HepG2 (cell line): ENCODE measurements around the gene CXCR5. TPM values are rescaled to one million over a fixed set of nuclear protein-coding genes. Genes with fewer than 3 reads are reported as not detected.

Experiments
- AGO1 ChIP-seq: fragments of 200-400 bp; formaldehyde crosslinking; IDR thresholded peaks from 2 replicates; pipeline ENCODE4 v1.6.1; 2017; ENCODE audit warnings: mild to moderate bottlenecking, low read depth, low read length, moderate library complexity; ENCODE audit not compliant: poor library complexity, severe bottlenecking
- EZH2 ChIP-seq: conservative IDR thresholded peaks from 2 replicates; pipeline ENCODE4 v1.6.1; 2012; ENCODE audit warnings: mild to moderate bottlenecking, low read depth, low read length, moderate library complexity
- MYC ChIP-seq: sonication (generic); formaldehyde crosslinking; IDR thresholded peaks from 2 replicates; pipeline ENCODE4 v1.9.0; 2021; ENCODE audit warnings: missing genetic modification reagents, borderline replicate concordance
- PHF5A ChIP-seq: IDR thresholded peaks from one replicate; pipeline ENCODE4 v1.6.1; 2018; ENCODE audit warnings: low read depth, missing genetic modification reagents; ENCODE audit not compliant: unreplicated experiment
- POLR2AphosphoS2 ChIP-seq: IDR thresholded peaks from 2 replicates; pipeline ENCODE4 v1.6.1; 2011; ENCODE audit warnings: low read depth, low read length, improper control_type of control experiment
- SIN3A ChIP-seq: IDR thresholded peaks from 2 replicates; pipeline ENCODE4 v1.6.1; 2011; ENCODE audit warnings: low read depth, mild to moderate bottlenecking, control low read depth, low read length, borderline replicate concordance
- SMC3 ChIP-seq: IDR thresholded peaks from 2 replicates; pipeline ENCODE4 v1.6.1; 2011; ENCODE audit warnings: low read length, improper control_type of control experiment
- ZNF20 ChIP-seq: sonication (generic); formaldehyde crosslinking; IDR thresholded peaks from 2 replicates; pipeline ENCODE4 v1.4.0; 2020; ENCODE audit warnings: mild to moderate bottlenecking, moderate library complexity, missing genetic modification reagents
- ZNF326 ChIP-seq: sonication (generic); formaldehyde crosslinking; IDR thresholded peaks from 2 replicates; pipeline ENCODE4 v1.4.0; 2020; ENCODE audit warnings: missing genetic modification reagents, borderline replicate concordance
- ZNF44 ChIP-seq: sonication (generic); formaldehyde crosslinking; IDR thresholded peaks from 2 replicates; pipeline ENCODE4 v1.5.1; 2020; ENCODE audit warnings: mild to moderate bottlenecking, missing genetic modification reagents
- ZNF570 ChIP-seq: sonication (generic); formaldehyde crosslinking; IDR thresholded peaks from 2 replicates; pipeline ENCODE4 v1.4.0; 2020; ENCODE audit warnings: mild to moderate bottlenecking, missing genetic modification reagents, borderline replicate concordance
- ZNF614 ChIP-seq: IDR thresholded peaks from 2 replicates; pipeline ENCODE4 v1.6.1; 2018; ENCODE audit warnings: missing biosample characterization, missing genetic modification reagents, inconsistent platforms, borderline replicate concordance
- ZNF629 ChIP-seq: sonication (generic); formaldehyde crosslinking; conservative IDR thresholded peaks from 2 replicates; pipeline ENCODE4 v1.5.0; 2020; ENCODE audit warnings: missing genetic modification reagents
- ZNF652 ChIP-seq: IDR thresholded peaks from 2 replicates; pipeline ENCODE4 v1.6.1; 2016; ENCODE audit warnings: low read depth, borderline replicate concordance
- ZNF746 ChIP-seq: sonication (generic); formaldehyde crosslinking; IDR thresholded peaks from 2 replicates; pipeline ENCODE4 v1.8.0; 2022; ENCODE audit warnings: mild to moderate bottlenecking, missing genetic modification reagents
- ZNF878 ChIP-seq: sonication (generic); formaldehyde crosslinking; IDR thresholded peaks from 2 replicates; pipeline ENCODE4 v1.8.1; 2023; ENCODE audit warnings: mild to moderate bottlenecking, missing genetic modification reagents, moderate library complexity
- ZSCAN30 ChIP-seq: sonication (generic); formaldehyde crosslinking; IDR thresholded peaks from 2 replicates; pipeline ENCODE4 v1.5.0; 2020; ENCODE audit warnings: mild to moderate bottlenecking, missing genetic modification reagents
- polyA plus RNA-seq, 8 experiments: library from polyadenylated mRNA; depleted of rRNA in 3 of 8; stranded (reverse) in 7 of 8; unstranded in 1 of 8; fragments of >200 nt; fragmentation: Illumina TruSeq in 4 of 8; extraction: Trizol in 4 of 8; gene quantifications; 2 replicates each; pipeline versions ENCODE4 v1.2.1 to v1.2.3, GENCODE V29; 2011 to 2016; ENCODE audit warnings: low read depth in 4 of 8, missing spikeins in 1 of 8, mixed read lengths in 1 of 8; ENCODE audit not compliant: insufficient read depth in 1 of 8
- total RNA-seq, 5 experiments: library from RNA; depleted of rRNA; stranded (reverse); fragments of >200 nt; fragmentation: Illumina TruSeq; extraction: Trizol; gene quantifications; 2 replicates each; pipeline ENCODE4 v1.2.3, GENCODE V29; 2016; ENCODE audit warnings: low read depth in 1 of 5
- TF ChIP-seq, protein P1 (sequence below): sonication (generic); formaldehyde crosslinking; IDR thresholded peaks from 2 replicates; pipeline ENCODE4 v1.8.1; 2022; ENCODE audit warnings: mild to moderate bottlenecking, missing genetic modification reagents
- TF ChIP-seq, protein P2 (sequence below): sonication (generic); formaldehyde crosslinking; IDR thresholded peaks from 2 replicates; pipeline ENCODE4 v1.4.0; 2020; ENCODE audit warnings: mild to moderate bottlenecking, missing genetic modification reagents, borderline replicate concordance
- TF ChIP-seq, protein P3 (sequence below): sonication (generic); formaldehyde crosslinking; IDR thresholded peaks from 2 replicates; pipeline ENCODE4 v1.9.0; 2021; ENCODE audit warnings: missing genetic modification reagents, mild to moderate bottlenecking, borderline replicate concordance
- TF ChIP-seq, protein P4 (sequence below): sonication (generic); formaldehyde crosslinking; IDR thresholded peaks from 2 replicates; pipeline ENCODE4 v1.4.0; 2020; ENCODE audit warnings: low read depth, mild to moderate bottlenecking, missing genetic modification reagents

The CXCR5 gene
- total and polyA plus RNA-seq, 2 of the 13 experiments (the other 11 are each of a cell fraction or from before 2014, with no cell fraction given) = not detected

DNA sequence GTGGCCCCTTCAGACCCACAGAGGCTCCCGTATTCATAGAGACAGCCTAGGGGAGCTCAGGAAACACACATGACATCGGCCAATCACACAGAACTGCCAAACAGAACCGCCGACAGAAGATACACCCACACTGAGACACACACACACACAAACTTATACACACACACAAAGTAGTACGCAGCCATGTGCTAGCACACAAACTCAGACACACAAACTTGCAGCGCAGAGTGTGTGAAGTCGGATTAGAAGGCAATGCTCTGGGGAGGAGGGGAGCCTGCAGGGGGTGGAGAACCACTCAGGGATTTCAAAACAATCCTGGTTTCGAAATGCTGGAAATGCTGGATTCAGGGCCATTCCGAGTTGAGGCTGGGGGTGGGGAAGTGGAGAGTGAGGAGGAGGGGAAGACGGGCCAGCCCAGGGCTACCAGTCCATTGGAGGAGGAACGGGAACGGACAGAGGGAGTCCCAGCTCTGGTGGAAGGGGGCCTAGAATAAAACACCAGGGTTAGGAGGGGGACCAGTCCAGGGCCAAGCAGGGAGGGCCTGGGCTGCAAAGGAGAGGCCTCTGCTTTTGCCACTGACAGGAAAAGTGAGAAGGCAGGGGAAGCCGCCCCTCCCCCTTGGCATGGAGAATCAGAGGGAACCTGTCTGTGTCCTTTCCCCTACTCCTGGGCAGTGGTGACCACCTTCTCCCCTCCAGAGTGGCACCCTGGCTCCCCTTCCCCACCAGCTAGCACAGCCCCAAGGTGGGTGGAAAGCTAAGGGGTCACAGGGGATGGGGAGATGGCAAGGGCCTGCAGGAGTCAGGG lies 37.6 kb downstream of the CXCR5 start (continued):
- no peak for TF ChIP-seq ZNF629 (CRISPR knock-in tag)
- peak; percentile 94 for TF ChIP-seq ZNF746 (CRISPR knock-in tag)
- no peak for TF ChIP-seq AGO1
- peak; percentile 92; the same call in 1 of the 2 replicates for TF ChIP-seq ZNF614 (CRISPR knock-in tag)
- no peak; the same call in 1 of the 2 replicates for TF ChIP-seq SMC3
- TF ChIP-seq, protein P1, sequence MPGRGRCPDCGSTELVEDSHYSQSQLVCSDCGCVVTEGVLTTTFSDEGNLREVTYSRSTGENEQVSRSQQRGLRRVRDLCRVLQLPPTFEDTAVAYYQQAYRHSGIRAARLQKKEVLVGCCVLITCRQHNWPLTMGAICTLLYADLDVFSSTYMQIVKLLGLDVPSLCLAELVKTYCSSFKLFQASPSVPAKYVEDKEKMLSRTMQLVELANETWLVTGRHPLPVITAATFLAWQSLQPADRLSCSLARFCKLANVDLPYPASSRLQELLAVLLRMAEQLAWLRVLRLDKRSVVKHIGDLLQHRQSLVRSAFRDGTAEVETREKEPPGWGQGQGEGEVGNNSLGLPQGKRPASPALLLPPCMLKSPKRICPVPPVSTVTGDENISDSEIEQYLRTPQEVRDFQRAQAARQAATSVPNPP = no peak
- TF ChIP-seq, protein P2, sequence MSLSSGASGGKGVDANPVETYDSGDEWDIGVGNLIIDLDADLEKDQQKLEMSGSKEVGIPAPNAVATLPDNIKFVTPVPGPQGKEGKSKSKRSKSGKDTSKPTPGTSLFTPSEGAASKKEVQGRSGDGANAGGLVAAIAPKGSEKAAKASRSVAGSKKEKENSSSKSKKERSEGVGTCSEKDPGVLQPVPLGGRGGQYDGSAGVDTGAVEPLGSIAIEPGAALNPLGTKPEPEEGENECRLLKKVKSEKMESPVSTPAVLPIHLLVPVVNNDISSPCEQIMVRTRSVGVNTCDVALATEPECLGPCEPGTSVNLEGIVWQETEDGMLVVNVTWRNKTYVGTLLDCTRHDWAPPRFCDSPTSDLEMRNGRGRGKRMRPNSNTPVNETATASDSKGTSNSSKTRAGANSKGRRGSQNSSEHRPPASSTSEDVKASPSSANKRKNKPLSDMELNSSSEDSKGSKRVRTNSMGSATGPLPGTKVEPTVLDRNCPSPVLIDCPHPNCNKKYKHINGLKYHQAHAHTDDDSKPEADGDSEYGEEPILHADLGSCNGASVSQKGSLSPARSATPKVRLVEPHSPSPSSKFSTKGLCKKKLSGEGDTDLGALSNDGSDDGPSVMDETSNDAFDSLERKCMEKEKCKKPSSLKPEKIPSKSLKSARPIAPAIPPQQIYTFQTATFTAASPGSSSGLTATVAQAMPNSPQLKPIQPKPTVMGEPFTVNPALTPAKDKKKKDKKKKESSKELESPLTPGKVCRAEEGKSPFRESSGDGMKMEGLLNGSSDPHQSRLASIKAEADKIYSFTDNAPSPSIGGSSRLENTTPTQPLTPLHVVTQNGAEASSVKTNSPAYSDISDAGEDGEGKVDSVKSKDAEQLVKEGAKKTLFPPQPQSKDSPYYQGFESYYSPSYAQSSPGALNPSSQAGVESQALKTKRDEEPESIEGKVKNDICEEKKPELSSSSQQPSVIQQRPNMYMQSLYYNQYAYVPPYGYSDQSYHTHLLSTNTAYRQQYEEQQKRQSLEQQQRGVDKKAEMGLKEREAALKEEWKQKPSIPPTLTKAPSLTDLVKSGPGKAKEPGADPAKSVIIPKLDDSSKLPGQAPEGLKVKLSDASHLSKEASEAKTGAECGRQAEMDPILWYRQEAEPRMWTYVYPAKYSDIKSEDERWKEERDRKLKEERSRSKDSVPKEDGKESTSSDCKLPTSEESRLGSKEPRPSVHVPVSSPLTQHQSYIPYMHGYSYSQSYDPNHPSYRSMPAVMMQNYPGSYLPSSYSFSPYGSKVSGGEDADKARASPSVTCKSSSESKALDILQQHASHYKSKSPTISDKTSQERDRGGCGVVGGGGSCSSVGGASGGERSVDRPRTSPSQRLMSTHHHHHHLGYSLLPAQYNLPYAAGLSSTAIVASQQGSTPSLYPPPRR (CRISPR knock-in tag) = peak; percentile 66; the same call in 1 of the 2 replicates
- no peak for TF ChIP-seq PHF5A
- TF ChIP-seq MYC (CRISPR knock-in tag) = no peak; the same call in 1 of the 2 replicates
- no peak for TF ChIP-seq EZH2
- no peak for TF ChIP-seq ZSCAN30 (CRISPR knock-in tag)
- TF ChIP-seq, protein P3, sequence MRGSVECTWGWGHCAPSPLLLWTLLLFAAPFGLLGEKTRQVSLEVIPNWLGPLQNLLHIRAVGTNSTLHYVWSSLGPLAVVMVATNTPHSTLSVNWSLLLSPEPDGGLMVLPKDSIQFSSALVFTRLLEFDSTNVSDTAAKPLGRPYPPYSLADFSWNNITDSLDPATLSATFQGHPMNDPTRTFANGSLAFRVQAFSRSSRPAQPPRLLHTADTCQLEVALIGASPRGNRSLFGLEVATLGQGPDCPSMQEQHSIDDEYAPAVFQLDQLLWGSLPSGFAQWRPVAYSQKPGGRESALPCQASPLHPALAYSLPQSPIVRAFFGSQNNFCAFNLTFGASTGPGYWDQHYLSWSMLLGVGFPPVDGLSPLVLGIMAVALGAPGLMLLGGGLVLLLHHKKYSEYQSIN (CRISPR knock-in tag) = no peak
- TF ChIP-seq ZNF570 (CRISPR knock-in tag) = no peak
- TF ChIP-seq, protein P4, sequence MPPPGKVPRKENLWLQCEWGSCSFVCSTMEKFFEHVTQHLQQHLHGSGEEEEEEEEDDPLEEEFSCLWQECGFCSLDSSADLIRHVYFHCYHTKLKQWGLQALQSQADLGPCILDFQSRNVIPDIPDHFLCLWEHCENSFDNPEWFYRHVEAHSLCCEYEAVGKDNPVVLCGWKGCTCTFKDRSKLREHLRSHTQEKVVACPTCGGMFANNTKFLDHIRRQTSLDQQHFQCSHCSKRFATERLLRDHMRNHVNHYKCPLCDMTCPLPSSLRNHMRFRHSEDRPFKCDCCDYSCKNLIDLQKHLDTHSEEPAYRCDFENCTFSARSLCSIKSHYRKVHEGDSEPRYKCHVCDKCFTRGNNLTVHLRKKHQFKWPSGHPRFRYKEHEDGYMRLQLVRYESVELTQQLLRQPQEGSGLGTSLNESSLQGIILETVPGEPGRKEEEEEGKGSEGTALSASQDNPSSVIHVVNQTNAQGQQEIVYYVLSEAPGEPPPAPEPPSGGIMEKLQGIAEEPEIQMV = no peak
- TF ChIP-seq ZNF44 (CRISPR knock-in tag) = no peak
- 0 out of 2 replicates have a peak, but pooled peaks have one; percentile 20 for TF ChIP-seq SIN3A
- no peak for TF ChIP-seq ZNF20 (CRISPR knock-in tag)
- no peak for TF ChIP-seq ZNF326 (CRISPR knock-in tag)
- no peak for TF ChIP-seq POLR2AphosphoS2
- TF ChIP-seq ZNF652 (CRISPR knock-in tag) = peak; percentile 55; the same call in 1 of the 2 replicates
- no peak for TF ChIP-seq ZNF878
